ENCODE results near the gene BIN1. TPM values are rescaled to one million over a fixed set of nuclear protein-coding genes. Genes with fewer than 3 reads are reported as not detected.

BIN1 gene
- total RNA-seq, 4 donors from 2014 or later, result 1,150 to 2,167 (median 1,736) TPM

- TF ChIP-seq CTCF (IDR thresholded peaks at IDR 0.05 in 4 of 5, conservative IDR thresholded peaks at IDR 0.05 in 1 of 5) (no peak), POLR2A (IDR thresholded peaks at IDR 0.05) (no peak)
- Histone ChIP-seq H3K9me3 (no peaks in the 10 kb centered on the region), H3K4me1 (peaks cover 6 to 10% of the 10 kb centered on the region in 2 donors), H3K27me3 (peaks cover 26 to 37% (median 35%) of the 10 kb centered on the region in 3 donors), H3K4me3 (peak overlapping the region; percentile 33 to 53 (median 40)), H3K36me3 (no peaks in the 10 kb centered on the region), H3K27ac (no peak overlapping the region)
- peak in 1 of 2 donors; percentile 24 for ATAC-seq
- in situ Hi-C loops (cut with MboI; ENCODE audit: low sequenced_read_pairs in 4 of 4), result no loop called here
- intact Hi-C loops (cut with DNase I; ENCODE audit: low total_unique reads), result no loop called here
- DNase-seq, result no peak
These were observed 82.1 kb downstream of the BIN1 start for GRCh38 chr2:127024769-127025358.

GRCh38 chr2:127023504-127023903 is 83.5 kb downstream of the BIN1 start:
- ATAC-seq, result no peak

GRCh38 chr2:127022817-127023216 is 84.1 kb downstream of the BIN1 start:
- TF ChIP-seq POLR2A (IDR thresholded peaks at IDR 0.05) (no peak), CTCF (IDR thresholded peaks at IDR 0.05 in 4 of 5, conservative IDR thresholded peaks at IDR 0.05 in 1 of 5) (no peak)
- H3K27me3 ChIP-seq, result peaks cover 22 to 32% (median 32%) of the 10 kb centered on the region in 3 donors

More at GRCh38 chr2:127023504-127023903, 83.5 kb downstream of the BIN1 start:
- H3K36me3 ChIP-seq, result no peaks in the 10 kb centered on the region
- no peaks in the 10 kb centered on the region for H3K9me3 ChIP-seq
- peaks cover 6 to 10% of the 10 kb centered on the region in 2 donors for H3K4me1 ChIP-seq
- TF ChIP-seq CTCF (IDR thresholded peaks at IDR 0.05 in 4 of 5, conservative IDR thresholded peaks at IDR 0.05 in 1 of 5) (no peak), POLR2A (IDR thresholded peaks at IDR 0.05) (no peak)
- DNase-seq, result no peak
- H3K4me3 ChIP-seq, result no peak overlapping the region
- in situ Hi-C loops (cut with MboI; ENCODE audit: low sequenced_read_pairs in 4 of 4), result no loop called here
- no peak overlapping the region for H3K27ac ChIP-seq
- H3K27me3 ChIP-seq, result peaks cover 26 to 35% (median 33%) of the 10 kb centered on the region in 3 donors
- intact Hi-C loops (cut with DNase I; ENCODE audit: low total_unique reads), result no loop called here

GRCh38 chr2:127020536-127020935 is 86.4 kb downstream of the BIN1 start:
- DNase-seq (no peak), ATAC-seq (no peak)
- Histone ChIP-seq H3K27ac (no peak overlapping the region), H3K27me3 (peaks cover 5 to 11% (median 10%) of the 10 kb centered on the region in 3 donors), H3K4me1 (peaks cover 3 to 4% of the 10 kb centered on the region in 2 donors), H3K9me3 (no peaks in the 10 kb centered on the region), H3K4me3 (no peak overlapping the region), H3K36me3 (no peaks in the 10 kb centered on the region)
- intact Hi-C loops (cut with DNase I; ENCODE audit: low total_unique reads), result no loop called here
- in situ Hi-C loops (cut with MboI; ENCODE audit: low sequenced_read_pairs in 4 of 4), result no loop called here
- TF ChIP-seq POLR2A (IDR thresholded peaks at IDR 0.05) (no peak), CTCF (IDR thresholded peaks at IDR 0.05 in 4 of 5, conservative IDR thresholded peaks at IDR 0.05 in 1 of 5) (no peak)

More at GRCh38 chr2:127022817-127023216, 84.1 kb downstream of the BIN1 start:
- Histone ChIP-seq H3K9me3 (no peaks in the 10 kb centered on the region), H3K4me3 (no peak overlapping the region), H3K36me3 (no peaks in the 10 kb centered on the region), H3K4me1 (peaks cover 6 to 10% of the 10 kb centered on the region in 2 donors), H3K27ac (no peak overlapping the region)
- DNase-seq (no peak), ATAC-seq (no peak)
- intact Hi-C loops (cut with DNase I; ENCODE audit: low total_unique reads), result no loop called here
- in situ Hi-C loops (cut with MboI; ENCODE audit: low sequenced_read_pairs in 4 of 4), result no loop called here

Measured in gastrocnemius medialis (tissue), 4 donors.